NCI-H1092 (cell line): Measurements from ENCODE around the gene CYGB.

ENCODE experiments used
- DNase-seq: peaks from one replicate; lab custom pipeline; 2025; lab: John Stamatoyannopoulos, UW

CYGB gene

DNA sequence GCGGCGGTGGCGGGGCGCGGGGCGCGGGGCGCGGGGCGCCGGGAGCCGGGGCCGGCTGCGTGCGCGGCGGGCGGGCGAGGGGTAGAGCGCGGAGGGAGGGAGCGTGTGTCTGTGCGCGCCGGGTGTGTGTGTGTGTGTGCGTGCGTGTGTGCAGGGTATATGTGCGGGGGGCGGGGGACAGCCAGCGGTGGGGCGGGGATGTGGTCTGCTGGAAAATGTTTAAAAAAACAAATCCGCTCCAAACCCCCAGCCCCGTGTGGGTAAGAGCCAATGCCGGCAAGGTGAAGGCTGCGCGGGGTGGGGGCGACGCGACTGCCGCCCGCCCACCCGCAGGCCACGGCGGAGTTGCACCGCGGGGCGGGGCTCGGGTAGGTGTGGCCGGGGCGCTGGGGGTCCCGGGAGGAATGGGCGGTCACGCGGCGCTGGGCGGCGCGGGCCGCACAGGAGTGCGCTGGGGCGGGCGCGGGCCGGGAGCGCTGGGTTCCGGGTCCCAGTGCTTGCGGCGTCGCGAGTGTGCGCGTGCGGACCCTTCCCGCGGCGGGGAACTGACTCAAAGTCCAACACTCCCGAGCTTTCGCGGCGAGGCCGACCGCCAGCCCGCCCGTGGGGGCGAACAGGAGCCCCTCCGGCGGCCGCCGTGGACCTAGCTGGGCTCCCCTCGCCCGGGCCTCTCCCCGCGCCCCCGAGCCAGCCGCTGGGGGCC is at the start of gene CYGB:
Gene CYGB (minus strand): TSS at position 132 of the 703 bp plus-strand sequence. CDS start 167 bp downstream, outside the sequence.
- no peak for DNase-seq

DNA sequence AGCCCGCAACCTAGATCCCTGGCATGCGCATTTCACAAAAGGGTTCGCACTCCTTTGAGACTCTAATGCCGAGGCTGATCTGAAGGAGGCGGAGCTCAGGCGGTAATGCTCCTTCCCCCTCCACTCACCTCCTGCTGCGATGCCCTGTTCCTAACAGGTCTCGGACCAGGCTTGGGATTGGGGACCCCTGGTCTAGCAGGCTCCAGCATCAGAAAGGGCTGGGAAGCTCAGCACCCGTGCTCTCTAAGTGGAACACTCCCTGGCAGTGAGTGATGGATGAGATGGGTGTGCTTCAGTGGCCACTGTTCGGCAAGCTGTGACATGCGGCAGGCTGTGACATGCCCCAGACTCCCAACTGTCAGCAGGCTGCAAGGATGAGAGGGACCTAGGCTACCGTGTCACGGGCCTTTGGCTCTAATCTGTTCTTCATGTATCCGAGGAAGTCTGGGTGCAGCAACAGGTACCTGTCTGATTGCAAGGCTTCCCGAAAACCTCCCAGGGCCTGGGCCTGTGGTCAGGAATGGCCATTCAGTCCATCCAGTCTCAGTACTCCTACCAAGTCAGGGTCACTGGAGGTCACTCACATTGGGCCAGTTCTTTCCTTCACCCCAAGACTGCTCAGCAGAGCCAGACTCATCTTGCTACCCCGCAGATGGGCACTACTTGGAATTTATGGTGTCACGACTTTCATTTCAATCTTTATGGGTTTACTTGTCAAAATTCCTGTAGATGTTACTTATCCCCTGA is 49.4 kb upstream of the CYGB start:
- no peak for DNase-seq

DNA sequence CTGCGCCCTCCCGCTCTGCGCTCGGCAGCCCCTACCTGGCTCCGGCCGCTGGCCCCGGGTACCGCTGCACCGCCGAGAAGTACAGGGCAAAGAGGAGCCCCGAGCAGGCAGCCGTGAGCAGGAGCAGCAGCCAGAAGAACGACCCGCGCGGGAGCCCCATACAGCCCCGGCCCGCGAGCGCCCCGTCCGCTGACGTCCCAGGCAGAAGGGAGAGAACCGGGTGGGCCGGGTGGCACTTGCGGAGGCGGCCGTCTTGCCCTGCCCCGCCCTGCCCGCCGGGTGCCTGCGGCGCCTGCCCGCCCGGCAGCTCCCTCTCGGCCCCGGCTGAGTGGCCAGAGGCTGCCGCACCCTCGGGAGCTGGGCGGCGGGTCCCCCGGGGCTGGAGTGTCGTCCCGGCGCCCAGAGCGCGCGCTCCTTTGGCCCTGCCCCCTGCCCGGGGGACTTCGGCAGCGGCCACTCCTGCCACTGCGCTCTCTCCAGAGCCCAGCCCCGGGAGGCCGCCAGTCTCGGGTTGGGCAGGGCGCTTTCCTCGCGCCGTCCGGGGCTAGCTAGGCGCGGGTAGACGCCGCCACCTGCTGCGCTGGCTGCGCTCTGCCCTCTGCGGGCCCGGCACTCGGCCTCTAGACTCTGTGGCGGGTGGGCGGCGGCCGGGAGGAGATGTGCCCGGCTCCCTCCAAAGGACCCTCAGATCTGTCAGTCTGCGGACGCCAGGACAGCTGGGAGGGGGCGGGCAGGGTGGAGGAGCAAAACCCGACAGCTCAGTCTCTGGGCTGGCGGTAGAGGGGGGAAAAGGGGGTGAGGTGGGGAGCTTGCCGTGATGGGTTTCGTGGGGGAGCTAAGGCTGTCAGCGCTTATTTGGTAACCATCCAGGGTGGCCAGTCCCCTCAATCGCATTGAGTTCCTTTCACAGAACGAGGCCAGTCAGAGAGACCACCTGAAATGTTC is 48.4 kb upstream of the CYGB start, which contains the start of gene ST6GALNAC2:
Gene ST6GALNAC2 (minus strand): TSS at position 212 of the 945 bp plus-strand sequence. CDS start 52 bp downstream, at position 160.
- peak; percentile 23 for DNase-seq

DNA sequence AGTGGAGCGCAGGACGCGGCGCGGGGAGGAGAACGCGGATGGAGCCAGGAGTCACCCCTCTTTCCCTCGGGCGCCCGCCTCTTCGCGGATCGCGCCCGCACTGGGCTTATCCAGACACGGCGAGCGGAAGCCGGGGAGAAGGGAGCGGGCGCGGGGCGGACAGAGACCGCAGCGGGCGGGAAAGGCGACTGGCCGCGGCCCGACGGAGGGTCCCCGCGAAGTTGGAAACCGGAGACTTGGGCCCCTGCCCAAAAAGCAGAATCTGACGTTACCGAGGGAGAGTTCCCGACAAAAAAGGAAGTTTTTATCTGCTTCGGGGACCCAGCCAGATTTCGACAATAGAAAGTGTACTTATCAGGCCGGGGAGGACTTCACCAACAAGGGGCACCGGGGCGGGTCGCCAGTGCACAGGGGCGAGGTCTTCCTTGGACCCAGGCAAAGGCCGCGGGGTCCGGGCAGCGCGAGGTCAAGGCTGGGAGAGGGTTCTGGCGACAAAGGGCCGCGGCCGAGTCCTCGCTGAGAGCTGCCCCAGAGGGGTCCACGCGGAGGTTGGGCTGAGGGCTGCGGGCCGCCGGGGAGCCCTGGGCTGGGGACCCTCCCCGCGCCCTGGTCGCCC is 47.6 kb upstream of the CYGB start:
- no peak for DNase-seq

DNA sequence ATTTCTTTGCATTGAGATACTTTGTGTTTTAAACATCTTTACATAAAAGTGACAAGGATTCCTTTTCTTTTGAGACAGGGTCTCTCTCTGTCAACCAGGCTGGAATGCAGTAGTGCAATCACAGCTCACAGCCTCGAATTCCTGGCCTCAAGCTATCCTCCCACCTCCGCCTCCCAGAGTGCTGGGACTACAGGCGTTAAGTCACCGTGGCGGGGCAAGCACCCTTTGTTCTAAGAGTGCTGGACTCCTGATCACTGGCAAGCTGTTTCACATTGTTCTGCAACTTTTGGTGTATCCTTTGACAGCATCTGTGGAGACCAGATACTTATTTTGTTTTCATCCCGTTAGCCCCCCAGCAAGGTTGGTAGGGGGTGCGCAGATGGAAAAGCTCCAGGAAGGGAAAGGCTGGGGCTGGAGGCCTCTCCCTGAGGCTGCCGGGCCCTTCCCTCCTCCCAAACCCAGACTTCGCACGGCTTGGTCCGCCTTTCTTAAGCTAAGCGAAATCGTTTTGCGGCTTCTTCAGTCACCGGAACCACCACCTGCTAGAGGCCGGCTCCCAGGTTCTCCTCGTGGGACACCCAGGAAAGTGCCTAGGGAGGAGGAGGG is 47.0 kb upstream of the CYGB start:
- DNase-seq, result no peak

DNA sequence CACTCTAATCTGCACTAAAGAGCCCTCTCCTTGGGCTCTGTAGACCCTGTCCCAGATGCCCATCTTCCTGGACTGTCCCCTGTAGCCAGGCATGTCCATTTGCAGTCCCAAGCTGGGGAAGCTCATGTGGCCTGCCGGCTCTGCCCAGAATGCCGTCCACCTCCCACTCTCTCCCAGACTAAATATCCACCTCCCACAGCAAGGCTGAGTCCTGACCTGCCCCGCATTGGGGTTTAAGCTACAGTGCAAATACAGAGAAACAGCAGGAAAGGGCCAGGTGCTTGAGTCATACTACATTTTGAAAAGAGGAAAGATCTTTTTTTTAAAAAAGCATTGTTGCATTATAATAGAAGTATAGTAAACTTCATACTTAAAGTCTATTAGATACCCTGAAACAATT is 45.2 kb upstream of the CYGB start:
- DNase-seq, result no peak

DNA sequence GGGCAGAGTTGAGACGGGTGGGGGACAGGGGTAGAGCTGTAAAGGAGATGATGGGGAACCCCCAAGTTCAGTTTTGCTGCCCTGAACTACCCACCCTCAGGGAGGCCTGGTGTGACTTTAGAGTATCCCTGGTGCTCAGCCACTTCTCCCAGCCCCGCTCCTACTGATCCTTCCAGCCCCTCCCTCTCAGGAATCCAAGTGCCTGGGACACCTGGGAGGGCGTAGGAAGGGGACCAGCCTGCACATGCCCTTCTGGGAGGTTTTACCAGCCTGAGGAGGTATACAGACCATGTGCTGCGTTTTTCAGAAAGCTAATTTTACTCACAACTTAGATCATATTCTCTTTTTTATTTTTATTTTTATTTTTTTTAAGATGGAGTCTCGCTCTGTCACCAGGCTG is 44.0 kb upstream of the CYGB start:
- no peak for DNase-seq

DNA sequence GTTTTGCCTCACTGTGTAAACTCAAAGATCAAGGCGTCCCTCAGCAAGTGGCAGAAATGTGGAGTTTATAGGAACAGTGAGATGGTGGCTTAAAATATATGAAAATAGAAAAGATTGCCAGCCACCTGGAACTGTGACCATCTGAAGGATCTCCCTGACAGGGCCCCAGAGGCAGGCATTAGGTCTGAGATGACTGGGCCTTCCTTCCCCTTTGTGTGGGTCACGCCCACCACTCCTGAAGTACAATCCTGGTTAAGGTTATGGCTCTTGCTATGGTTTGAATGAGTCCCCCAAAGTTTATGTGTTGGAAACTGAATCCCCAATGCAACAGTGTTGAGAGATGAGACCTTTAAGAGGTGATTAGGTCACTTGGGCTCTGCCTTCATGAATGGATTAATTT is 41.8 kb upstream of the CYGB start:
- no peak for DNase-seq

DNA sequence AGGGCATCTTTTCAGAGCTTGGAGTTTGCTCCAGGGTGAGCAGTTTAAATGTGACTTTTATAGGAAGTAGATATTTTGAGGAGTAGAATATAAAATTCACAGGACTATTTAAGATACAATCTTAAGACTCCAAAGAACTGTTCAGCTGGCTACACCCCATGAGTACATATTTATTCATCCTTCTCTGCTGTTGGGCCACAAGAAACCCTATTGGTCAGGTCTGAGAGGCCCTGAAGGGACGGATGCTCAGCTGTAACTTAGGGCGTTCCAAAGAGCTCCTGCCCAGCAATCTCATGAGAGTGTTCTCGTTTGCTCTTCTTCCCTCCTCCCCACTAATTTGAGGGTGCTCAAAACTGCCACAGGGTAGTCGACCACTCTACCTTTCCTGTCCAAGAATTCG is 40.9 kb upstream of the CYGB start:
- no peak for DNase-seq

DNA sequence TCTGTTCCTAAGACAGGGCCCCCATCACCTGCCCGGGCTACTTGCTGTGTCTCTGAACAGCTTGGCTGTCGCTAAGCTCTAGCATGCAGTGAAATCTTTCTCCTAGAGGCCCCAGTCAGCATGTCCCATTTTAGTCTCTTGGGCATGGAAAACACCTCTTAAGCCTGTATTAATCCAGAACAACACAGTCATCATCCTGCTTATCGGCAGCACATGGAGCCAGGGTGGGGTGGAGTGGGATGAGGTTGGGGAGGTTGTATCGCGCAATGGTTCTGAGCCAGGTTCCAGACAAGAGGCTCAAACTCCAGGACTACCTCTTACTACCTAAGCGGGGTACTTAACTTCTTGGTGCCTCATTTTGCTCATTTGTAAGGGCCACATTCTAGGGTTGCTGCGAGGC is 40.4 kb upstream of the CYGB start:
- no peak for DNase-seq

DNA sequence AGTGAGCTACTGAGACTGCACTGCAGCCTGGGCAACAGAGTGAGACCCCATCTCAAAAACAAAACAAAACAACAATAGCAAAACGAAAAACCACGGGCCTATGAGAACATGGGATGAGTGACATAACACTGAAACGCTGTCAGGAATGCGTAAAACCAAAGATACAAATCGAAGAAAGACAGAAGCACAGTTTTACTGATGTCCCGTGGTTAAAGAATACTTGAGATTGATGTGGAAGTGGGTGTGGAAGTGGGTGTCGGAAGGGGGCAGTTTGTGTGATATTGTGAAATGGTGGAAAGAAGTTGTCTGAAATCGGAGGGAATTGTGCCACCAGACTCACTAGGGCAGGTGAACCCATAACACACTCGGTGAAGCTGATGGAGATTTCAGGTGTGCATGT is 38.7 kb upstream of the CYGB start:
- no peak for DNase-seq

DNA sequence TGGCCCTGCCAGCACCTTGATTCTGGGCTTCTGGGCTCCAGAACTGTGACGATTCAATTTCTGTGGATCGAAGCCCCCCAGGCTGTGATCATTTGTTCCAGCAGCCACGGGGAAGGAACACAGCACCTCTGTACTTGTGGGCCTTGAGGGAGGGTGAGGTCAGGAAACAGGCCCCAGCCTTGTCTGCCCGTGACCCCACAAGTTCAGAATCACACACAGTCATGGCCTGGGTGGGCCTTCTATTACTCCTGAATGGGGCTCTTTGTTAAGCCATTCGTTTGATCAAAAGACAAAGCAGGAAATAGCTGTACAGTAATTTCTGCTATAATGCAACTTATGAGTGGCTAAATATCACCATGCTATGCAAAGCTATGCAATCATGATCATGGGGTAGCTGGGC is 38.1 kb upstream of the CYGB start:
- no peak for DNase-seq

DNA sequence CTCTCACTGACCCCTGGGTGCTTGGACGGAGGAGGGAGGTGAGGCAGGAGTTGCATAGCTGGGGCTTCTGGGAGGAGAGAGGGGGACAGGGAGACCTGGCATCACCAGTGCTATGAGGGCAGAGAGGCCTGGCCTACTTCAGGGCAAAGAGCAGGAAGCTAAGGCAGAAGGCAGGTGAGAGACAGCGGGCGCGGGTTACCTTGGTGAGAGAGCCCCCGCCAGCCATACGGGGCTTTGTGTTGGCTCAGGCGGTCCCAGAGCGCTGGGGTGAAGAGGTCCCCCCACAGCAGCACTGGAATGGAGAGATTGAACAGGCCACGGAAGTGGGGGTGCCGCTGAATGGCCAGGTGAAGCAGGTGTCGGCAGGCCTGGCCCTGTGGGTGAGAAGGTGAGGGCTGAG is 36.7 kb upstream of the CYGB start:
- DNase-seq, result no peak

DNA sequence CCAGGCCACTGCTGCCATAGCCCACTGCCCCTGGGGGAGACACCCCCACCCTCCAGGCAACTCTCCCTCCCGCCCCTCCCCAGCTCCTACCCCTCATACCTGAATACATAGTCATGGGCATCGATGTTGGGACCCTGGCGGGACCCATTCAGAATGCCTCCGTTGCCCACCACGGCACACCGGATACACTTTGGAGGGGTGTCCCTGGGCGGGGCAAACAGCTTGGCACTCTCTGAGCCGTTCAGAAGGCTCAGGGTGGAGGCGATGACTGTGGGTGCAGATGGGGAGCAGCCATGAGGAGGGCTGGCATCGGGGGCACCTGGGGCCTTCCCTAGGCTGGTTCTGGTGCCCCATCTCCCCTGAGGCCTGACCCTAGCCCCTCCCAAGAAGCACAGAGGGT is 35.6 kb upstream of the CYGB start:
- no peak for DNase-seq

DNA sequence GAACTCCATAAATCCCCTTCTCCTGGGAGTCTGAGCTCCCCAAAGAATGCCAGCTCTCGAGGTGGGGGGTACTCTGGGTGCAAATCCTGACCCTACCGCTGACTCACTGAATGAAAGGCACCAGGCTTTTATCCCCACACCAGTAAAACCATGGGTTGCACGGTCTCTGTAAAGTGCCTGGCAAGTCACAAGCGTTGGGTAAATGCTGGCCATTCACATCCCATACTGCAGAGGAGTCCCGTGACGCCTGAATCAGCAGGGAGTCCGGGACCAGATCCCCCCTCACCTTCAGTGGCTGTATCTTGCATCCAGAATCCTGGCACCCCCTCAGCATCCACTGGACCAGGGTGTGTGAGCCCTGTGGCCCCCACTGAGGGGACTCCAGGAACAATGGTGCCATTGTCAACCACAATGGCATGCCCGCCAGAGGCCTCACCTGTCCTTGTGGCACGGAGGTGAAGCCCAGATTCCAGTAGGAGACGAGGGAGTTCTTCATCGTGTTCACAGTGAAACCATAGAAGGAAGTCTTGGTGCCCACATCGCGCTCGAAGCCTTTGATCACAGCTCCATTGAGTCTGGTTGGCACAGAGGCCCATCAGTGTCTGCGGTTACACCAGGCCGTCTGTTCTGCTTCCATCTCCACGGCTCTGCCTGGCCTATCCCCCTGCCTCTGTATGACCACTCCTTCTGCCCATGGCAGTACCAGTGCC is 34.8 kb upstream of the CYGB start:
- DNase-seq, result no peak

DNA sequence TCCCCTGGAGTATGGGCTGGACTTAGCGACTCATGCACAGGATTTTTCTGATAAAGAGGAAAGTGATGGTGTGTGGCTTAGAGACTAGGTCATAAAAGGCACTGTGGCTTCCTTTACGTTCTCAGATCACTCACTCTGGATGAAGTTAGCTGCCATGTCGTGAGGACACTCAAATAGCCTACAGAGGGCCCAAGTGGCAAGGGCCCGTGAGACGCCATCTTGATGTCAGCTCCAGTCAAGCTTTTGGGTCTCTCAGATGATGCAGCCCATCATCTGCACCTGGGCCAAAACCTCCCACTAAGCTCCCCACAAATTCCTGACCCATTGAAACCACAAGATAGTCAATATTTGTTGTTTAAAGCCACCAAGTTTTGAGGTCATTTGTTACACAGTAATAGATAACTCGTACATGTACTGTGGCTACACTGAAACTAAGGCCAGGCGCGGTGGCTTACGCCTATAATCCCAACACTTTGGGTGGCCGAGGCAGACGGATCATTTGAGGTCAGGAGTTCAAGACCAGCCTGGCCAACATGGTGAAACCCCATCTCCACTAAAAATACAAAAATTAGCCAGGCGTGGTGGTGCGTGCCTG is 33.5 kb upstream of the CYGB start:
- no peak for DNase-seq

DNA sequence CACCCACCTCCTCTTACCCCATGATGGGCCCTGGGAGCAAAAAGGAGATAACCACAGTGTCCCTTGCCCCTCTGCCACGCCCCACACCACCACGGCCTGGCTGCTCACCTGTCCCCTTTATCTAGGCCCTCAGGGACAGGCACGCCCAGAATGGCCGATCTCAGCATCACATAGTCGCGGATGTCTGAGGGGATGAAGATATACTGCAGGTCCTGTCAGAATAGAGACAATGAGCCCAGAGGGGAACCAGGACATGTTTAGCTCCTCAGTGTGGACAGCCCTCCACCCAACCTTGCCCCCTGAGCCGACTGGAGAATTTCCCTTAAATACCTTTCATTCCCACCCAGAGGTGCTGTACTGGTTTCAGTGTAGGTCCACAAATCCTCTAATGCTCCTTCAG is 32.9 kb upstream of the CYGB start:
- no peak for DNase-seq

DNA sequence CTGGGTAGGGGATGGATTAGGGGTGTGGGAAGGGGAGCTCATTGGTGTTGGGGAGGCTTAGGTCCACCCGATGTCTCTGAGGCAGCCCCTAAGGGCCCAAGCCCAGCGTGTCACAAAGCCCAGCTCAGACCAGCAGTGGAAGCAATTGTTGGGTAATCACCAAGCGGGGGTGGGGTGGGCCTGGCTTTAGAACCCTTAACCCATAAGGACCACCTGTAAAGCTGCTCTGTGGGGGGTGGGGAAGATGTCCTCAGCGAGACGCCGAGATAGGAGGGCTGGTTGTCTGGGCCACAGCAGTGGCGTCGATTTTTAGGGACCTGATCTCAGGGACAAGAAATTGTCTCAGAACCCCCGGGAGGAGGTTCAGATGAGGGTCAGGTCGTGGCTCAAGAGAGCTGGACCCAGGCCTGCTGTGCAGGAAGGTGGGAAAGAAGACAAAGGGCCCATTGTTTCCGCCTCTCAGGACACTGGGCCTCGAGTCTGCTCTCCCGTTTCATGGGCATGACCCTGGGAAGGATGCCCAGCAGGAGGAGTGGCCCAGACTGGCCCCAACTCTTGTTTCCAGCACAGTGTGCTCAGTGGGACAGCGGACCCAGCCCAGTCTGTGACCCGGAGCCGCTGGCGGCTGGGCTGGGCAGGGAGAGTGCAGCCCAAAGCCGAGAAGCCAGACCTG is 32.2 kb upstream of the CYGB start:
- no peak for DNase-seq

DNA sequence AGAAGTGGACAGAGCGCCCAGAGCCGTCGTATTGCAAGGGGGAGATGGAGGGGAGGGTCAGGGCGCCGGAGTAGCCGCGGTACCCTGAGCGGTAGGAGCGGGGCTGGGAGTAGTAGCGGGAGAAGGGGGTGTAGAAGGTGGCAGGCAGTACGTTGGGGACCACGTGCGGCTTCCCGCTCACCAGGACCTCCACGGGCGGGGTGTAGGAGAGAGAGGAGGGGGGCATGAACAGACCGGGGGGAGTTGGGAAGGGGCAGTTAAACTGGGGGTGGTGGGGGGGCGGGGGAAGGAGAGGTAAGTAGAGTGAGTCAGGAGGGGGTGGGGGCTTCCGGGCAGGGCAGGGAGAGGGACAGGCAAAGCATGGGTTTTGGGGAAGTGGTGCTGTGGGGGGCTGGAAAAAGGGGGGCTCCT is 31.3 kb upstream of the CYGB start:
- DNase-seq, result no peak
